ENCODE measurements around the gene DKKL1.
A peak's percentile ranks its signal among the peaks of the same experiment; 100 is the strongest.
"Not testable (repeated sequence)": the region's sequence is repeated elsewhere in the genome, so short reads cannot be mapped to it uniquely, and the experiment has no call there.

Gene DKKL1

DNA sequence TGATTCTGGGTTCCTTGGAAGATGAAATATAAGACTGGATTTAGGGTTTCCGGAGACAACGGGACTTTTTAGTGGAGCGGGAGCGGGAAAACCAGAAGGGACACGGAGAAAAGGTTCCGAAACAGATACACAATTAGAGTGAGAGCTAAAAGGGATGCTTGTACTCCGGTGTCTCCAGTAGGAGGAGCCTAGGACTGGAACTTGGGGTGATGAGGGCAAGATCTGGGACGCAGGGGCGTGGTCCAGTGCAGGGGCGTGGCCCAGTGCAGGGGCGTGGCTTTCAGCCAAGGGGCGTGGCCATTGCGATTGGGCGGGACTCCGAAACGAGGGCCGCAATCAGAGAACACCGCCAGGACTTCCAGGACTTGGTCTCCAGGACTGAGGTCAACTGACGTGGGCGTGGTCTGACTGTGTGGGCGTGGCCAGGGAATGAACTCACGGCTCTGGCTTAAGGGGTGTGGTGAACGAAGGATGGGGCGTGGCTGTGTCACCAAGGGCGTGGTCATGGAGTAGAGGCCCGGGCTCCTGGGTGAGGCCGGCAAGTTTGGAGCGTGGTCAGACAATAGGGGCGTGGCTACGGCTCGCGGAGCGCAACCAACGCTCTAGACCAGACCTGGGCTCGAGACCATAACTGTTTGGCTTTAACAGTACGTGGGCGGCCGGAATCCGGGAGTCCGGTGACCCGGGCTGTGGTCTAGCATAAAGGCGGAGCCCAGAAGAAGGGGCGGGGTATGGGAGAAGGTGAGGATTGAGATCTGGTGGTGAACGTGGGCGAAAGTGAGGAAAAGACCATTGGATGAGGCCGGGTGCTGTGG, at the start of gene DKKL1:
Gene DKKL1 (plus strand): TSS at position 610 of the 815 bp plus-strand sequence. CDS start 122 bp downstream, at position 732.
- no peak within 1 kb of the TSS for H3K4me3 ChIP-seq (ENCODE audit: low read depth, low read length)
- peak; percentile 44 for DNase-seq (ENCODE audit: low read depth)

GRCh38 chr19:49315111-49315510, 48.6 kb upstream of the DKKL1 start:
- no peak for TF ChIP-seq CTCF (IDR thresholded peaks at IDR 0.05; ENCODE audit: low read depth, low read length)
- TF ChIP-seq MYC (IDR thresholded peaks at IDR 0.05; ENCODE audit: low read depth, low read length): no peak
- TF ChIP-seq POLR2A (IDR thresholded peaks at IDR 0.05; ENCODE audit: extremely low read depth, insufficient read length): no peak
- TF ChIP-seq, protein P1, sequence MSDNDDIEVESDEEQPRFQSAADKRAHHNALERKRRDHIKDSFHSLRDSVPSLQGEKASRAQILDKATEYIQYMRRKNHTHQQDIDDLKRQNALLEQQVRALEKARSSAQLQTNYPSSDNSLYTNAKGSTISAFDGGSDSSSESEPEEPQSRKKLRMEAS (IDR thresholded peaks at IDR 0.05; ENCODE audit: low read depth, low read length): no peak

More for the DNA sequence above, at the start of gene DKKL1:
- TF ChIP-seq CTCF (IDR thresholded peaks at IDR 0.05; ENCODE audit: low read depth, low read length) (no peak), MYC (IDR thresholded peaks at IDR 0.05; ENCODE audit: low read depth, low read length) (no peak), POLR2A (IDR thresholded peaks at IDR 0.05; ENCODE audit: extremely low read depth, insufficient read length) (no peak)
- TF ChIP-seq, protein P1 (IDR thresholded peaks at IDR 0.05; ENCODE audit: low read depth, low read length): no peak

GRCh38 chr19:49316284-49316683, 47.4 kb upstream of the DKKL1 start:
- TF ChIP-seq MYC (IDR thresholded peaks at IDR 0.05; ENCODE audit: low read depth, low read length) (no peak), CTCF (IDR thresholded peaks at IDR 0.05; ENCODE audit: low read depth, low read length) (no peak), POLR2A (IDR thresholded peaks at IDR 0.05; ENCODE audit: extremely low read depth, insufficient read length) (no peak)
- TF ChIP-seq, protein P1 (IDR thresholded peaks at IDR 0.05; ENCODE audit: low read depth, low read length): no peak
- no peak for DNase-seq (ENCODE audit: low read depth)
- no peak overlapping the region for H3K4me3 ChIP-seq (ENCODE audit: low read depth, low read length)

More at GRCh38 chr19:49315111-49315510, 48.6 kb upstream of the DKKL1 start:
- no peak for DNase-seq (ENCODE audit: low read depth)
- H3K4me3 ChIP-seq (ENCODE audit: low read depth, low read length): no peak overlapping the region

GRCh38 chr19:49318296-49318695, 45.4 kb upstream of the DKKL1 start:
- H3K4me3 ChIP-seq (ENCODE audit: low read depth, low read length): no peak overlapping the region
- DNase-seq (ENCODE audit: low read depth): no peak
- TF ChIP-seq, protein P1 (IDR thresholded peaks at IDR 0.05; ENCODE audit: low read depth, low read length): no peak
- no peak for TF ChIP-seq MYC (IDR thresholded peaks at IDR 0.05; ENCODE audit: low read depth, low read length)
- no peak for TF ChIP-seq POLR2A (IDR thresholded peaks at IDR 0.05; ENCODE audit: extremely low read depth, insufficient read length)
- no peak for TF ChIP-seq CTCF (IDR thresholded peaks at IDR 0.05; ENCODE audit: low read depth, low read length)

GRCh38 chr19:49324801-49325576, 38.7 kb upstream of the DKKL1 start, which contains the start of gene SLC6A16:
TSS of gene SLC6A16 (minus strand) at chr19:49325191. CDS start at chr19:49311347, 13,844 bp downstream.
- H3K4me3 ChIP-seq (ENCODE audit: low read depth, low read length): no peak within 1 kb of the TSS
- DNase-seq (ENCODE audit: low read depth): no peak
- TF ChIP-seq MYC (IDR thresholded peaks at IDR 0.05; ENCODE audit: low read depth, low read length) (no peak), POLR2A (IDR thresholded peaks at IDR 0.05; ENCODE audit: extremely low read depth, insufficient read length) (no peak), CTCF (IDR thresholded peaks at IDR 0.05; ENCODE audit: low read depth, low read length) (no peak)
- TF ChIP-seq, protein P1 (IDR thresholded peaks at IDR 0.05; ENCODE audit: low read depth, low read length): no peak

- H3K4me3 ChIP-seq (ENCODE audit: low read depth, low read length); DNase-seq (ENCODE audit: low read depth): not testable (repeated sequence)
These were observed 37.9 kb upstream of the DKKL1 start for GRCh38 chr19:49325756-49326155.
